WERI-Rb-1 (cell line): ENCODE measurements around the gene UCK1.
"Not testable (repeated sequence)": the region's sequence is repeated elsewhere in the genome, so short reads cannot be mapped to it uniquely, and the experiment has no call there.

Source experiments
- DNase-seq: peaks from one replicate; pipeline ENCODE4 v3.0.0-alpha.2; 2020
- H3K27ac ChIP-seq: fragments of 250-450 bp; sonication (Bioruptor Pico); 2 replicates; pipeline ENCODE4 v1.5.1; 2020; ENCODE audit warnings: mild to moderate bottlenecking, moderate library complexity
- H3K27me3 ChIP-seq: fragments of 250-450 bp; sonication (Bioruptor Pico); 2 replicates; pipeline ENCODE4 v1.5.1; 2021; ENCODE audit warnings: mild to moderate bottlenecking, low read depth, moderate library complexity; ENCODE audit not compliant: insufficient read depth, severe bottlenecking
- H3K36me3 ChIP-seq: fragments of 250-450 bp; sonication (Bioruptor Pico); 2 replicates; pipeline ENCODE4 v1.5.1; 2020; ENCODE audit warnings: mild to moderate bottlenecking, moderate library complexity
- H3K4me3 ChIP-seq: 2 replicates; pipeline ENCODE4 v1.5.1; 2011; ENCODE audit warnings: low read depth, mild to moderate bottlenecking, control low read depth, low read length
- H3K9me3 ChIP-seq: fragments of 250-450 bp; sonication (Bioruptor Pico); 2 replicates; pipeline ENCODE4 v1.5.1; 2021; ENCODE audit warnings: mild to moderate bottlenecking, moderate library complexity; ENCODE audit not compliant: severe bottlenecking
- TF ChIP-seq, protein P1 (sequence below): IDR thresholded peaks from 2 replicates; pipeline ENCODE4 v1.5.1; 2011; ENCODE audit warnings: low read depth, mild to moderate bottlenecking, control low read depth, inconsistent platforms, low read length

The UCK1 gene

DNA sequence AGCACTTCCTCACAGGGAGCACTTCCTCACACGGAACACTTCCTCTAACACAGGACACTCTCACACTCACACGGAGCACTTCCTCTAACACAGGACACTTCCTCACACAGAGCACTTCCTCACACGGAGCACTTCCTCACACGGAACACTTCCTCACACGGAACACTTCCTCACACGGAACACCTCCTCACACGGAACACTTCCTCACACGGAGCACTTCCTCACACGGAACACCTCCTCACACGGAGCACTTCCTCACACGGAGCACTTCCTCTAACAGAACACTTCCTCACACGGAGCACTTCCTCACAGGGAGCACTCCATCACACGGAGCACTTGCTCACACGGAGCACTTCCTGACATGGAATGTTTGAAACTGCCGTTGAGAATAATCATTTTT lies 15.0 kb downstream of the UCK1 start:
- Histone ChIP-seq H3K4me3 (no peak overlapping the region), H3K9me3 (no peaks in the 10 kb centered on the region), H3K27ac (no peak overlapping the region), H3K36me3 (peaks cover 92% of the 10 kb centered on the region), H3K27me3 (no peaks in the 10 kb centered on the region)
- TF ChIP-seq, protein P1, sequence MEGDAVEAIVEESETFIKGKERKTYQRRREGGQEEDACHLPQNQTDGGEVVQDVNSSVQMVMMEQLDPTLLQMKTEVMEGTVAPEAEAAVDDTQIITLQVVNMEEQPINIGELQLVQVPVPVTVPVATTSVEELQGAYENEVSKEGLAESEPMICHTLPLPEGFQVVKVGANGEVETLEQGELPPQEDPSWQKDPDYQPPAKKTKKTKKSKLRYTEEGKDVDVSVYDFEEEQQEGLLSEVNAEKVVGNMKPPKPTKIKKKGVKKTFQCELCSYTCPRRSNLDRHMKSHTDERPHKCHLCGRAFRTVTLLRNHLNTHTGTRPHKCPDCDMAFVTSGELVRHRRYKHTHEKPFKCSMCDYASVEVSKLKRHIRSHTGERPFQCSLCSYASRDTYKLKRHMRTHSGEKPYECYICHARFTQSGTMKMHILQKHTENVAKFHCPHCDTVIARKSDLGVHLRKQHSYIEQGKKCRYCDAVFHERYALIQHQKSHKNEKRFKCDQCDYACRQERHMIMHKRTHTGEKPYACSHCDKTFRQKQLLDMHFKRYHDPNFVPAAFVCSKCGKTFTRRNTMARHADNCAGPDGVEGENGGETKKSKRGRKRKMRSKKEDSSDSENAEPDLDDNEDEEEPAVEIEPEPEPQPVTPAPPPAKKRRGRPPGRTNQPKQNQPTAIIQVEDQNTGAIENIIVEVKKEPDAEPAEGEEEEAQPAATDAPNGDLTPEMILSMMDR, result no peak
- no peak for DNase-seq

DNA sequence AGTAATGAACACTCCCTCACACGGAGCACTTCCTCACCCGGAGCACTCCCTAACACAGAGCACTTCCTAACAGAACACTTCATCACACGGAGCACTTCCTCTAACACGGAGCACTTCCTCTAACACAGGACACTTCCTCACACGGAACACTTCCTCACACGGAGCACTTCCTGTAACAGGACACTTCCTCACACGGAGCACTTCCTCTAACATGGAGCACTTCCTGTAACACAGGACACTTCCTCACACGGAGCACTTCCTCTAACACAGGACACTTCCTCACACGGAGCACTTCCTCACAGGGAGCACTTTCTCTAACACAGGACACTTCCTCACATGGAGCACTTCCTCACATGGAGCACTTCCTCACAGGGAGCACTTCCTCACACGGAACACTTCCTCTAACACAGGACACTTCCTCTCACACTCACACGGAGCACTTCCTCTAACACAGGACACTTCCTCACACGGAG lies 15.5 kb downstream of the UCK1 start:
- H3K9me3 ChIP-seq, H3K4me3 ChIP-seq, DNase-seq, H3K27ac ChIP-seq, H3K27me3 ChIP-seq: not testable (repeated sequence)
- H3K36me3 ChIP-seq, result peaks cover 92% of the 10 kb centered on the region

DNA sequence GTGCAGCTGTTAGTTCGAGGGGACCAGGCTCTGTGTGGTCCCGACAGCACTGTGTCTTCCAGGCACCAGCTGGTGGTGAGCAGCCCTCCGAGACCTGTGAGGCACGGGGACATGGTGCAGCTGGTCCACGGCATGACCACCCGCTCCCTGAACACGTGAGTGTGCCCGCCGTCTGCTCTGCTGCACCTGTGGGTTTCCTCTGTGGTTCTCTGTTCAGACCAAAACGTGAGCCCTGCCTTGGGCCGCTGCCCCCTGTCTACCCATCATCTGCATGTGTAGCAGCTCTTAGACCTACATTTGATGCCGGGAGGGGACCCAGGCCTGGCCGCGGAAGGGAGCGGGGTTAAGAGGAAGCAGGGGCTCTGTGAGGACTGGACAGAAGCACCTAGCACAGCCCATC lies 17.9 kb downstream of the UCK1 start:
- Histone ChIP-seq H3K36me3 (peaks cover 89% of the 10 kb centered on the region), H3K27me3 (no peaks in the 10 kb centered on the region), H3K27ac (no peak overlapping the region), H3K9me3 (no peaks in the 10 kb centered on the region), H3K4me3 (no peak overlapping the region)
- TF ChIP-seq, protein P1, result no peak
- no peak for DNase-seq

DNA sequence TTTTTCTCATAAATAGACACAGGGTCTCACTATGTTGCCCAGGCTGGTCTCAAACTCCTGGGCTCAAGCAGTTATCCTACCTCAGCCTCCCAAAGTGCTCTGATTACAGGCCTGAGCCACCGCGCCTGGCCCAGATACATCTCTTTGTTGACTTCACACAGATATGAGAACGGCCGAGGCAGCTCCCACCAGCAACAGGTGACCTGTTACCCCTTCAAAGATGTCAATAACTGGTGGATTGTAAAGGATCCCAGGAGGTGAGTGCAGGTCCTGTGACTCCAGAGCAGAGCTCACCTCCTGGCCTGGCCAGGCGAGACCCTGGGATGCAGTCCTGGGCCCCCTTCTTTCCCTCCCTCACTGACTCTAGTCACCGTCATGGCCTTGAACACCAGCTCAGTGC lies 19.2 kb downstream of the UCK1 start:
- Histone ChIP-seq H3K4me3 (no peak overlapping the region), H3K9me3 (no peaks in the 10 kb centered on the region), H3K27me3 (no peaks in the 10 kb centered on the region), H3K27ac (no peak overlapping the region), H3K36me3 (peaks cover 86% of the 10 kb centered on the region)
- DNase-seq, result no peak
- TF ChIP-seq, protein P1, result no peak

DNA sequence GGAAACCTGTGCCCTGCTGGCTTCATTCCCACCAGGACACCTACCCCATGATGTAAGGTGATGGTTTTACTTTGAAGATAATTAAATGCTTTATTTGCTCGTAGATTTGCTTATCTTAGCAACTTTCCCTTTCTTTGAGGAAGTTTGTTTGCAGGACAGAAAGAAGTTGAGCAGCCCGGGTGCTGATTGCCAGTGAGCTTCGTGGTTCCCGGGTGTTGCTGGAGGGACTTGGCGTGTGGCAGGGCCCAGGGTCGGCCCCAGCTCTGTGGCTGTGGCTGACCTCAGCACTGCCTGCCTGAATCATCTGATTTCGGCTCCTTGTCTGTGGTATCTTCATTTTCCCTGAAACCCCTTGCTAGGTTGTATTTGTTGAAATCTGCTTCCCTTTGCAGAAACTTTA lies 19.6 kb downstream of the UCK1 start:
- Histone ChIP-seq H3K4me3 (no peak overlapping the region), H3K27me3 (no peaks in the 10 kb centered on the region), H3K27ac (no peak overlapping the region), H3K9me3 (no peaks in the 10 kb centered on the region), H3K36me3 (peaks cover 83% of the 10 kb centered on the region)
- no peak for DNase-seq
- TF ChIP-seq, protein P1, result no peak

DNA sequence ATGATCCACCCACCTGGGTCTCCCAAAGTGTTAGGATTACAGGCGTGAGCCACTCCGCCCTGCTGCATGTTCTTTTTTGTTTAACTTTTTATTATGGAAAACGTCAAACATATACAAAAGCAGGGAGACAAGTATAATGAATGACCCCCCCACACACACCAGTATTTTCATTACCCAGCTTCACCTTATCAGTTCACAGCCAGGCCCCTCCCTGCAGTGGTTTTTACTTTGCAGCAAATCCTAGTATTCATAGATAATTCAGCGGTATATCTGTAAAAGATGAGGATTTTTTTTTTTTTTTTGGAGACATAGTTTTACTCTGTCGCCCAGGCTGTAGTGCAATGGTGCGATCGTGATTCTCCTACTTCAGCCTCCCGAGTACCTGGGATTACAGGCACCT lies 26.1 kb downstream of the UCK1 start:
- Histone ChIP-seq H3K27ac (no peak overlapping the region), H3K4me3 (no peak overlapping the region), H3K36me3 (peaks cover 45% of the 10 kb centered on the region), H3K27me3 (no peaks in the 10 kb centered on the region), H3K9me3 (no peaks in the 10 kb centered on the region)
- DNase-seq, result no peak
- TF ChIP-seq, protein P1, result no peak
